AG04450 (cell line): ENCODE results near the gene MOCOS. TPM values are rescaled to one million over a fixed set of nuclear protein-coding genes. Genes with fewer than 3 reads are reported as not detected.

ENCODE experiments used
- CTCF ChIA-PET: fragments of 300-600, 350-600 bp; formaldehyde crosslinking; extraction: SDS; loops from one replicate; lab custom pipeline; 2022; ENCODE audit warnings: antibody characterized with exemption, inconsistent platforms; lab: Charles Lee
- POLR2A ChIA-PET: fragments of 350-600 bp; formaldehyde crosslinking; extraction: SDS; loops from one replicate; lab custom pipeline; 2021; ENCODE audit warnings: antibody characterized with exemption, inconsistent platforms; lab: Yijun Ruan, JAX
- DNase-seq: peaks from one replicate; pipeline ENCODE4 v3.0.0-alpha.2; 2011; ENCODE audit warnings: low read depth, low spot score
- H3K27ac ChIP-seq: one replicate; pipeline ENCODE4 v1.5.1; 2012; ENCODE audit warnings: low read depth, low read length, control low read depth
- H3K27me3 ChIP-seq: one replicate; pipeline ENCODE4 v1.6.0; 2012; ENCODE audit warnings: low read length; ENCODE audit not compliant: control insufficient read depth, insufficient read depth
- H3K4me3 ChIP-seq: 2 replicates; pipeline ENCODE4 v1.5.1; 2011; ENCODE audit warnings: mild to moderate bottlenecking, low read depth, low read length, control low read depth
- H3K9me3 ChIP-seq: 2 replicates; pipeline ENCODE4 v1.5.1; 2012; ENCODE audit warnings: low read length; ENCODE audit not compliant: control insufficient read depth, insufficient read depth
- CTCF ChIP-seq: IDR thresholded peaks from 2 replicates; pipeline ENCODE4 v1.5.1; 2011; ENCODE audit warnings: low read depth, low read length, control low read depth, inconsistent platforms
- polyA plus RNA-seq: library from polyadenylated mRNA; depleted of rRNA; stranded (reverse); fragments of >200 nt; gene quantifications from 2 replicates; pipeline ENCODE4 v1.2.3, GENCODE V29; 2011

Gene MOCOS
- polyA plus RNA-seq, 1 experiment = 5.1 TPM

DNA sequence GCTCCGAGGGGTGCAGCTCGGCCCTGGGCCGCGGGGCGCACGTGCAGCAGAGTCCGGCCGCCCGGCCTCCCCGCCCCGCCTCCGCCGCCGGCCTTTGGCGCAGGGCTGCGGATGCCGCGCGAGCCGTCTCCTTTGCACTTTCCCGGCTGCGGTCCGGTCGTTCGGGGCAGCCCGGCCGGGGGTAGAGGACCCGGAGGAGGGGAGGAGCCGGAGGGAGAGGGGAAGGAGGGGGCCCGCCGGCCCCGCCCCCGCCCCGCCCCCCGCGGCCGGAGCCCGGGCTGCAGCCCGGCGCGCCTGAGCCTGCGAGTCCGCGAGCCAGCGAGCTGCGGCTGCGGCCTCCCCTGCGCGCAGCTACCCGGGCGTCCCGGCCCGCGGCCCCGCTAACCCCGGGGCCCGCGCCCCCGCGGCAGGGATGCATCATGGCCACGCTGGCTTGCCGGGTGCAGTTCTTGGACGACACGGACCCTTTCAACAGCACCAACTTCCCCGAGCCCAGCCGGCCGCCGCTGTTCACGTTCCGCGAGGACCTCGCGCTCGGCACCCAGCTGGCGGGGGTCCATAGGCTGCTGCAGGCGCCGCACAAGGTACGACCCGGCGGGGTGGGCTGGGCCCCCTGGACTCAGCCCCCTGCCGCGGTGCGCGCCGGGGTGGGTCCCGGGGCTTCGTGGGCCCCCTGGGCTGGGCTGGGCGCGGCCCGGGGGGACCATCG is 110.3 kb downstream of the MOCOS start, which contains the start of gene FHOD3:
FHOD3 (plus strand) TSS at position 297 of the 709 bp plus-strand sequence; CDS start at position 420, 123 bp downstream.
- DNase-seq = no peak
- H3K27me3 ChIP-seq = no peaks in the 10 kb centered on the region
- ChIA-PET POLR2A (interaction anchor here (0.9 to 1.5 kb wide), 3 partner anchors 10 to 138 kb away, joined by 3 read pairs; no protein-coding TSS in a partner anchor), CTCF (interaction anchor here (0.7 to 1.6 kb wide), 4 partner anchors 276 to 457 kb away, joined by 3 to 8 read pairs (median 4); no protein-coding TSS in a partner anchor)
- peak within 1 kb of the TSS; percentile 65 for H3K27ac ChIP-seq
- no peak for TF ChIP-seq CTCF
- H3K4me3 ChIP-seq = peak within 1 kb of the TSS; percentile 66
- no peaks in the 10 kb centered on the region for H3K9me3 ChIP-seq

GRCh38 chr18:36298126-36298741 is 110.9 kb downstream of the MOCOS start:
- H3K9me3 ChIP-seq = no peaks in the 10 kb centered on the region
- peaks cover 3% of the 10 kb centered on the region for H3K27me3 ChIP-seq
- no peak for TF ChIP-seq CTCF
- peak overlapping the region; percentile 66 for H3K4me3 ChIP-seq
- ChIA-PET POLR2A (interaction anchor here (0.6 to 1.5 kb wide), 4 partner anchors 10 to 338 kb away, joined by 3 to 4 read pairs (median 4); no protein-coding TSS in a partner anchor), CTCF (interaction anchor here (0.6 to 1.6 kb wide), 7 partner anchors 153 to 842 kb away, joined by 3 to 9 read pairs (median 6); no protein-coding TSS in a partner anchor)
- no peak for DNase-seq
- no peak overlapping the region for H3K27ac ChIP-seq

DNA sequence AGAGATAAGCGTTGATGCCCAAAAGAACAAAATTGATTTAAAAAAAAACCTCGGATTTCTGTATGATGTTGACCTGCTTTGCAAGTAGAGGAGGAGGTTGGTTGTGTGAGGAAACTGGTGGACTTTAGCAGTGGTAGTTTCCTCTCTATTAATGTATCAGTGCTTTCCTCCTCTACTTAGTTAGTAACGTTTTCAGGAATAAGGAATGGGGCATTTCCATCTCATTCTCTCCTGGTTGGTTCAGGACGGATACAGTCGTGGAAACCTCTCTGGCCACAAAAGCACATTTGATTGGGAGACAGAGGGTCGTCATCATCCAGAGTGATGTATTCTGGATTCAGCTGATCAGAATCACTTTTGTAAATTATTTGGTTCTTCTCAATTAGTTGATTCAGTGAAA is 111.7 kb downstream of the MOCOS start:
- H3K9me3 ChIP-seq = no peaks in the 10 kb centered on the region
- H3K4me3 ChIP-seq = no peak overlapping the region
- H3K27me3 ChIP-seq = peaks cover 3% of the 10 kb centered on the region
- H3K27ac ChIP-seq = no peak overlapping the region
- DNase-seq = no peak
- no peak for TF ChIP-seq CTCF
- CTCF ChIA-PET = interaction anchor here (0.6 to 1.6 kb wide), 8 partner anchors 152 to 843 kb away, joined by 3 to 9 read pairs (median 5); no protein-coding TSS in a partner anchor
- POLR2A ChIA-PET = interaction anchor here (0.6 kb wide), 1 partner anchor 337 kb away, joined by 4 read pairs; no protein-coding TSS in a partner anchor

DNA sequence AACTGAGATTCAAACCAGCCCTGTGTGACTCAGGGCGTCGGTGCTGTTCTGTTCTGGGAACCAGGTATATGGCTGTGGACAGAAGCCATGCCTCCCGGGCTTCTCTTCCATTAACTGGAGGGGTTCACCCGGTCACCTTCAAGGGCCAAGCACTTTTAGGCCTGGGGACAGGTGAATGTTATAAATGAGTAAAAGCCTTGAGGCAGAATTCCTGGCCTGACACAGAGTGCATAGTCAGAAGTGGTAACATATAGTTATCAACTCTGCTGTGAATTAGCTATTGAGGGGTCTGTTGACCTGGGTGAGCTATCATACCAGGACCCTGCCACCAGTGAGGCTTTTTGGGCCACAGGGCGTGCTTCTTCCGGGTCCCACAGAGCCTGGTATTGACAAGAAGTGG is 112.9 kb downstream of the MOCOS start:
- Histone ChIP-seq H3K9me3 (no peaks in the 10 kb centered on the region), H3K27ac (no peak overlapping the region), H3K27me3 (peaks cover 3% of the 10 kb centered on the region), H3K4me3 (no peak overlapping the region)
- no peak for TF ChIP-seq CTCF
- ChIA-PET POLR2A (no interaction called here), CTCF (no interaction called here)
- no peak for DNase-seq
